Measurements from ENCODE around the gene RBPMS2. TPM values are rescaled to one million over a fixed set of nuclear protein-coding genes. Genes with fewer than 3 reads are reported as not detected.

RBPMS2 gene
- total and polyA plus RNA-seq, 2 of the 4 experiments (the other 2 are of a cell fraction): 2.8 TPM; not detected in 1

GRCh38 chr15:64816452-64816851, 41.1 kb upstream of the RBPMS2 start:
- Histone ChIP-seq H3K9me1 (ENCODE audit: insufficient read depth, low read length) (no peaks in the 10 kb centered on the region), H2BK20ac (ENCODE audit: low read depth, low read length) (no peak overlapping the region), H3K9ac (ENCODE audit: low read depth, low read length) (no peak overlapping the region), H3K27me3 (ENCODE audit: control insufficient read depth, insufficient read depth, low read length) (no peaks in the 10 kb centered on the region), H2AFZ (replicated peaks; ENCODE audit: low read length, poor library complexity) (no peak overlapping the region), H3K4me1 (ENCODE audit: control insufficient read depth, insufficient read depth, low read length) (peaks cover 1% of the 10 kb centered on the region; the same call in 1 of the 2 replicates), H3K27ac (ENCODE audit: insufficient read depth, low read length) (no peak overlapping the region), H3K4me2 (ENCODE audit: low read depth, low read length) (no peak overlapping the region), H3K23ac (ENCODE audit: low read depth, low read length) (no peak overlapping the region), H3K56ac (ENCODE audit: extremely low read depth, insufficient read depth, low read length) (no peak overlapping the region), H3K9me3 (ENCODE audit: control insufficient read depth, insufficient read depth, low read length) (no peaks in the 10 kb centered on the region), H2BK15ac (ENCODE audit: low read depth, low read length) (no peak overlapping the region), H4K20me1 (ENCODE audit: insufficient read depth, low read length) (no peaks in the 10 kb centered on the region), H2BK120ac (ENCODE audit: low read depth, low read length) (no peak overlapping the region), H3K4ac (ENCODE audit: low read depth, low read length) (no peak overlapping the region), H4K8ac (ENCODE audit: low read depth in 2 of 2, low read length in 2 of 2) (no peak overlapping the region), H3K14ac (replicated peaks; ENCODE audit: low read depth, low read length) (no peak overlapping the region), H2AK9ac (replicated peaks; ENCODE audit: low read depth, low read length, poor library complexity) (no peak overlapping the region), H3K36me3 (ENCODE audit: control insufficient read depth, insufficient read depth, low read length) (peaks cover 11% of the 10 kb centered on the region; the same call in 1 of the 2 replicates), H4K91ac (ENCODE audit: insufficient read depth, low read depth, low read length) (no peak overlapping the region), H4K5ac (ENCODE audit: low read depth, low read length) (no peak overlapping the region), H2AK5ac (ENCODE audit: low read depth, low read length) (no peak overlapping the region), H3K18ac (ENCODE audit: low read depth, low read length) (no peak overlapping the region), H3K79me1 (ENCODE audit: low read depth in 1 of 2, low read length in 2 of 2) (0 out of 4 replicates have a peak, but pooled peaks cover 3% of the 10 kb centered on the region in 2 experiments), H3K4me3 (ENCODE audit: insufficient read depth, low read depth, low read length) (no peak overlapping the region), H2BK5ac (ENCODE audit: low read depth, low read length, poor library complexity, severe bottlenecking) (no peak overlapping the region)
- 89% methylated on average over 3 of the region's 13 CpGs; no CpG with 5 or more reads in 1 of the 2 experiments for WGBS, 2 experiments (ENCODE audit: extremely low coverage in 2 of 2, insufficient read length in 1 of 2)
- POLR2A ChIA-PET (ENCODE audit: unreplicated experiment): no interaction called here
- DNase-seq (no peak), ATAC-seq (ENCODE audit: low read depth) (no peak)
- intact Hi-C loops (cut with micrococcal nuclease): no loop called here
- CTCF ChIA-PET: no interaction called here
- BruUV-seq (replicated peaks): no TSS peak
- TF ChIP-seq RAD21 (IDR thresholded peaks at IDR 0.05; ENCODE audit: low read length) (no peak), RFX5 (IDR thresholded peaks at IDR 0.05; ENCODE audit: low read depth, low read length) (no peak), RCOR1 (IDR thresholded peaks at IDR 0.05; ENCODE audit: insufficient replicate concordance, low read length) (no peak), BHLHE40 (IDR thresholded peaks at IDR 0.05; ENCODE audit: low read depth, low read length) (no peak), POLR2A (IDR thresholded peaks at IDR 0.05; ENCODE audit: low read depth, low read length) (no peak)
- in situ Hi-C loops (cut with MboI; ENCODE audit: low sequenced_read_pairs): no loop called here
- dilution Hi-C loops (cut with HindIII; ENCODE audit: low sequenced_read_pairs, unreplicated experiment): no loop called here

All from IMR-90 (cell line).